Activated CD4-positive, CD25-positive, alpha-beta regulatory T cell treated with anti-CD3 and anti-CD28 coated beads, Interleukin-2, amount 50 U/mL, for 24 hours (primary cell): Measurements from ENCODE around the gene TPX2.
"Not testable (repeated sequence)": the region's sequence is repeated elsewhere in the genome, so short reads cannot be mapped to it uniquely, and the experiment has no call there.

Experiments
- ATAC-seq, 2 donors: fragments of 150-1000 bp; cut with Tn5 transposase; one replicate each; pipeline ENCODE4 v1.10.0; 2021; ENCODE audit warnings: mild to moderate bottlenecking in 1 of 2, moderate library complexity in 1 of 2

Gene TPX2

DNA sequence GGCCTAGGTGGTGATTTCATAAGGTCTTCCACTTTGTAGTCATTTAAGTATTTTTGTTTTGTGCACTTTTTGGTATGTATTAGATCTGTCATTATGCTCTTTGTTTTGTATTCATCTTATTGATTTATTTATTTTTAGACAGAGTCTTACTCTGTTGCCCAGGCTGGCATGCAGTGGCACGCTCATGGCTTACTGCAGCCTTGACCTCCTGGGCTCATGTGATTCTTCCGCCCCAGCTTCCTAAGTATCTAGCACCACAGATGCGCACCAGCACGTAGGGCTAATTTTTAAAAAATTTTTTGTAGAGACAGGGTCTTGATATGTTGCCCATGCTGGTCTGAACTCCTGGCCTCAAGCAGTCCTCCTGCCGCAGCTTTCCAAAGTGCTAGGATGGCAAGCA is 30.6 kb downstream of the TPX2 start:
- no peak for ATAC-seq

DNA sequence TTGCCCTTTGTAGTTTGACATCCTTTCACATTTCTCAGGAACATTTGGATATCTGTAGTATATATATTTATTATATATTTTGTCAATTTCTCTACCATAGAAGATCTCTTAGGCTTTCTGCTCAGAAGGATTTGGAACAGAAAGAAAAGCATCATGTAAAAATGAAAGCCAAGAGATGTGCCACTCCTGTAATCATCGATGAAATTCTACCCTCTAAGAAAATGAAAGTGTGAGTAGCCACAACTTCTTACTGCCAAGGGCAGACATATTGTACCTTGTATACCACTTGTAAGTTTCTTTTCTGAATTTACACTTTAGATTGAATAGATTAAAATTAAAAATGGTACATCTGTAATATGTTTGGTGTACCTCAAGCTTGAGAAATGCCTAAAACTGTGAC is 31.2 kb downstream of the TPX2 start:
- ATAC-seq: peak in 1 of 2 donors; percentile 63

DNA sequence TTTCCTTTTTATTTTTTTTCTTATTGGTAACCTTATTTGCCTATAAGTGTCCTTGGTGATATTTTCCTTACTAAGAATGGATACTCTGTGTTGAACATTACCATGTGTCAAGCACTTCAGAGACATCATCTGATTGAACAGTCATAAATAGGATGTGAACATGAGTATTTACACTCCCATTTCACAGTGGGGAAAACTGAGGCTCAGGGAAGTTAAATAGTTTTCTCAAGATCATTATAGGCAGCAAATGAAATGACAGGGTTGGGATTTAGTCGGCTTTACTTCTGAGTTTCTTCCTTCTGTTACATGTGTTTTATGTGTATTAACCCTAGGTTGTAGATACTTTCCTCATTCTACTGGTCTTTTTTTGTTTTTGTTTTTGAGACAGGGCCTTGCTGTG is 35.3 kb downstream of the TPX2 start:
- no peak for ATAC-seq

DNA sequence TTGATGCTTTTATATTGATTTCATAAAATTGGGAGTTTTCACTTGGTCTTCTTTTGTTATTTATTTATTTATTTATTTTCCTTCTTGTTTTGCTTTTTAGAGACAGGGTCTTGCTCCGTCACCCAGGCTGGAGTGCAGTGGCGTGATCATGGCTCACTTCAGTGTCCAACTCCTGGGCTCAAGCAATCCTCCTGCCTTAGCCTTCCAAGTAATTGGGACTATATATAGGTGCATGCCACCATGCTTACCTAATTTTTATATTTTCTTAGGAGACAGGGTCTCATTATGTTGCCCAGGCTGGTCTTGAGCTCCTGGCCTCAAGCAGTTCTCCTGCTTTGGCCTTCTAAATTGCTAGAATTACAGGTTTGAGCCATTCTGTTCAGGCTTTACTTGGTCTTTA is 41.7 kb downstream of the TPX2 start:
- no peak for ATAC-seq

DNA sequence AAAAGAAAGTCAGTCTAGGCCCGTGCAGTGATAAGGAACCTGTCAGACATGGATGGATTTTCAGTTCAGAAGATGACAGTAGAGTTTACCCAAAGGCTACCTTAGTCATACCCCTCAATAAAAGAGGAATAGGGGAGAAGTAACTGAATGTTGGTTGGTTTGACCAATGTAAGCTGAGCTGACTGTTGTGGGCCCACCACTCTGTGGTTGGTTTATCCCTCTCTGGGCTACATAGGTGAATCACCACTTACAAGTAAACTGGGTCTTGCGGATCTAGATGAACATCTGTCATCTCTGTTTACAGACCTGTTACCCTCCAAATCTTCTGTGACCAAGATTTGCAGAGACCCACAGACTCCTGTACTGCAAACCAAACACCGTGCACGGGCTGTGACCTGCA is 42.9 kb downstream of the TPX2 start:
- no peak for ATAC-seq

DNA sequence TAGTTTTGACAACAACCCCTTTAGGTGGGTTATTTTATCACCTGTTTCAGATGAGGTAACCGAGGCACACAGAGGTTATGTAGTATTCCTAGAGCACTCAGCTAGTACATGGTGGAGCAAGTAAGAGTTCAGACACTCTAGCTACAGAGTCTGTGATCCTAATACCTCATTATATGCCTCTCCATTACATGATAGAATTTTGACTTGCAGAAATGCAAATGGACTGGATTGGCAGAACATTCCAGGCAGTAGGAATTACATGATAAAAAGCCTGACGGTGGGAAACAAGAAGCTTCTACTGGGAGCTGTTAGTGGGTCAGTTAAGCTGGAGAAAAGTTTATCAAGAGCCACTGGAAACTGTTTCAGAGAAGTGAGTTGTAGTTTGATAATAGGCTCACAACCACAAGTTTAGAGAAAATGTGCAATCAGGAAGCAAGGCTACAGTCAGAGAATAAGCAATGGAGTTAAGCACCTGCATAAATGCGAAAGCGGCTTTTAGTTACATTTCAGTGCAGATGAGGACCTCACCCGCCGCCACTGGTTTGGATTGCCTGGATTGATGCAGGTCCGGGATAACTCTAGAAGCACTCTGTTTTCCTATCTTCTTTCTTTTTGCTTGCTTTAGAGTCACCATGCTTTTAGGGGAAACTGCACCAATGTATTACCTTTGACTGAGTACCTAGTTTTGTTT is 45.4 kb downstream of the TPX2 start:
- ATAC-seq: no peak

DNA sequence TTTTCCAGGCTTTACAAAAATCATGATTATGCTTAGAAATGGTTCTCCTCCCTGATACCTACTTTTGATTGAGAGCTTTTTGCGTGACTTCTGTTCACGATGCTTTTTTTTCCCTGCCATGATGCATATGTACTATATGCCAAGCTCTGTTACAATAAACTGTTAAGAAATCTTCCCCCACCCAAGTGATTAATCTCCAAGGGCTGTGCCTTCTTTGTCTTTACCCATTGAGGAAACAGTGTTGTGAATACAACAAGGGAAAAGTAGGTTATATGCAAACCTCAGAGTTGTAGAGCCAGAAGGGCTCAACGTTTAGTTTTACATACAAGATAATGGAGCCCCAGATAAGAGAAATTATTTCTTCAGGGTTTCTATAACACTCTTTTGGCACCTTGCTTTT is 46.0 kb downstream of the TPX2 start:
- ATAC-seq: no peak

DNA sequence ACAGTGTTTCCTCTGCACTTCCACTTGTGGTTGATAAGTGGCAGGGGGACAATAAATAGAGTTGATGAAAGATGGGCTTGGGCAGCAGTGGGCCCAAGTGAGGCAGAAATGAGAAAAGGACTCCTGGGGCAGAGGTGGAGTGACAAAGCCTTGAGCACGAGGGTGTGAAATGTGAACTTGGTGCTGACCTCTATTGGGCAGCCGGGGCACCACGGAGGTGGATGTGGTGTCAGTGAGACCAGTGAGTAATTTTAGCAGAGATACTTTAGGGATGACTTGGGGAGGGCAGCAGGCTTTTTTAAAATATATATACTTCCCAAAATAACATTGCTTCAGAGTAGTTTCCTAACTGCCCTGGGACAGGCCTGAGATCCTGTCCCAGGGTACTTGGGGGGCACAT is 49.5 kb downstream of the TPX2 start:
- ATAC-seq: no peak

DNA sequence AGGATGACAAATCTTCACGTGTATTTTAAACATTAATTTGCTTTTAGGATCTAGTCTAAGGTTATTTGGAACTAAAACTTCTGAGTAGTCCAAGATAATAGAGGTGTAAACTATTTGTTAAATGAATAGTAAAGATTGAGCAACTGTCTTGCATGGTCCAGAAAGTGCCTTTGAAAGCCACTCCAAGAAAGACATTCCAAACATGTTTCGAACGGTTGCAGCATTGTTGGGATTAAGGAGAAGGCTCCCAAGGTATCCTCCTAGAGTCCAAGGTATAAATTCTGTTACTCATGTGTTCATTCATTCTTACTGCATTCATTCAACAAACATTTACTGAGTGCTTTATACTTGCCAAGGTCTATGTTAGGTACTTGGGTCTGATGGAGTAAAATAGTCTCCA is 51.3 kb downstream of the TPX2 start:
- no peak for ATAC-seq

DNA sequence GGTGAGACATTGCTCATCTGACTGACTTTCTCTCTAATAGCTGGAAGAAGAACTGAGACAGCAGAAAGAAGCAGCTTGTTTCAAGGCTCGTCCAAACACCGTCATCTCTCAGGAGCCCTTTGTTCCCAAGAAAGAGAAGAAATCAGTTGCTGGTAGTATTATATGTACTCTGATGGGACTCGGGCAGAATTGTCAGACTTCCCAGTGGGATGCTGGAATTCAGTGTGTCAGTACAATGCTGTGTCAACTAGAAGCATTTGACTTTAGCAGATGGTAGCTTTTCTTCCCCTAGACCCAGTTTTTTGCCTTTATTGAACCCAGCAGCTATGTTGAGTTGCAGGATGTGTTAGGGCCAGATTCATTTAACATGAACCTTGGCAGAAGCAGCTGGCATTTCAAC is 58.3 kb downstream of the TPX2 start:
- ATAC-seq: no peak

DNA sequence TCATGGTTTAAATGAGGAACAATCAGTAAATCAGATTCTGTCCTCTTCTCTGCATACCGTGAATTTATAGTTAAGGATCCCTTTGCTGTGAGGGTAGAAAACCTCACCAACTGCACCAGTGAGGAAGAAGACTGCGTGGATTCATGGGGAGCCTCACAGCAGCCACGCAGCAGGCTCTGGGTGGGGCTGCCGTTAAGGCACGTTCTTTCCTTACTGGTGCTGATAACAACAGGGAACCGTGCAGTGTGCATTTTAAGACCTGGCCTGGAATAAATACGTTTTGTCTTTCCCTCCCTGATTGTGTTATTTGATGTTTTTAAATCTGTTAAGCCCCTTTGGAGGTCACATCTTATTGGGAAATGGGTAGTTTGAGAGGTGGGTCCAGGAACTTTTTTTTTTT is 62.4 kb downstream of the TPX2 start:
- ATAC-seq: no peak

DNA sequence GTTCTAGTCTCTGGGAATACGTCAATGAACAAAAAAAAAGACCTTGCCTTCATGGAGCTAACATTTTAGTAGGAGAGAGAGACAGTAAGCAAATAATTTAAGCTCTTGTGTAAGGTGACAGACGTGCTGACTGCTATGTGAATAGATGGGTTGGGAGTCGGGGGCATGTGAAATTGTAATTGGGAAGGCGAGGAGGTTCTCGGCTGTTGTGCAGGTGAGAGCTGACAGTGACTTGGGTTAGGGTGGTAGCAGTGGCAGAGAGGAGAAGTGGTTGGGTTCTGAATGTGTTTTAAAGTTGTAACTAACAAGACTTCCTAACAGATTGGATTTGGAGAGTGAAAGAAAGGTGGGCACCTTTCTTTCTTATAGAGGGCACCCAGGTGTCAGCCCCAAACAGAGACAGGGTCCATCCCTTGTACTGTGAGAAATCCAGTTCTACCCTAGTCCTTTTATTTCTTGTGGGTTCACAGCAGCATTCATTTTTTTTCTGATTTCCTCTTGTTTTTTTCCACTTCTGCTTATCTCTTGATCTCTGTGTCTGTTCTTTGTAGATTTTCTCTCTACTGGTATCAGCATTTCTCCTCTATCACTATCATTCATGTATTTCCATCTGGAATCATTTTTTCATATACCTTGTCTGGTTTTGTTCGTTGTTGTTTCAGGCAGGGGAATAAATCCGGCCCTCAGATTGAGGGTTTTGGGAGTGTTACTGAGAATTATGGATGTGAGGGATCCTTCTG is 64.6 kb downstream of the TPX2 start:
- no peak for ATAC-seq

DNA sequence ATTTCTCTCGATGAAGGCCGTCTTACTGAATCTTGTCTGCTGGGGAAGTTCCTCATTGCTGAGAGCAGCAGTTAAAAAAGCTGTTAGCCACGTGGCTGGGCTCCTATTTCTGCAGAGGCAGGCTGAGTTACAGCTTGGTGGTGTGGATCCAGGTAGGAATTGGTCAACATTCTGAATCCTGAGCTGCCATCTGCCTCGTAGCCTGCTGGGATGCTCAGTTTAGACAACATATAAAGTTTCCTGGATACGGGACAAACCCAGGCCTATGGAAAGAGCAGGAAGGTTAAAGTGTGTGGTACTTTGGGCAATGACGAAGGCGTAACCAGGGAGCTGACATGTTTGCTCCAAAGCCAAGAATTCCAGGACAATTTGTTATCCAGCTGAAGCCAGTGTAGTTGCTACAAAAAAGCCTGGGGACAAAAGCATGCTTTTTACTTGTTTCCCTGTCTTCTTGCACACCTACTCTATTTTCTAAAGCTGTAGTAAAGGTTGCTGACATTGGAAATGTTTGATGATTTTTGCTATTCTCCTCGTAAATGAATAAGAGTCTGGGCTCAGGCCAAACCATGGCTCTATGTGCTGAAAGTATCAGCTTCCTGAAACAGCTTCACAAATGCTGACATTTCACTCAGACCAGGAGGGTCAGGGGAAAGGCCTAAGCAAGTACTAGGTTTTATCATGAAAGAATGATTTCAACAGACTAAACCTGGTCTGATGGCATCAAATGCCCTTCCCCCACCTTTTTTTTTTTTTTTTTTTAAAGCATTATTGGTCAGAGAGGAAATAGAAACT is 67.7 kb downstream of the TPX2 start:
- no peak for ATAC-seq

DNA sequence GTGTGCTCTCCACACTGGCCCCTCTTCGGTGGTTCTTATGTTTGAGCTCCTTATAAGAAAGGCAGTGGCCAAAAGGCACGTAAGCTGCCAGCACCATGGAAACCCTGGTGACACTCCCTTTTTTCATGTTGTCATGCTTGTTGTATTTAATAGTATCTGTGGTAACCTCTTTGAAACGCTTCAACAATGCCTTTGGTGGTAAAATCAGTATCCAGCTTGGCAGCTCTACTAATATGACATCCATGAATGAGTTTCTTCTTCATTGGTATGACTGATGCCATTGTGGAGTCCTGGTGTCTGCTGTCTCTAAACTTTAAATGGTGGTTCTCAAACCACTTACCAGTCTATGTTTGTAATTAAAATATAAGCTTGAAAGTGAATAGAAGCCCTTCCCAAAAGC is 69.4 kb downstream of the TPX2 start:
- ATAC-seq: no peak

DNA sequence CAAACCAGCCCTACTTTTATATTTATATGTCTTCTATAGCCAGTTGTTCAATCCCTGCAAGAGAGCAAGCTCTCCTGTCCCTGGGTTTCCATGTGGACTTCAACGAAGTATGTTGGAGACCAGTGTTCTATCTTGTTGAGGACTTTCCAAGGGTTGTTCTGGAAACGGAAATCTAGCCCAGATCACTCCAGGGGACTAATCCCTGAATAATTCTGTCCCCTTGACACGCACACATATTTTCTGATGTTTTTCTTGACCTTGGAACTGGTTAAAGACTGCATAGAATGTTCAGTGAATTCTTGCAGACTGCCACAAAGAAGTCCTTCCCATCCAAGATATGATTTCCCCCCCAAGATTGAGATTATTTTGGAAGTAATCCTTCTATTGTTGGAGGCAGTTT is 70.6 kb downstream of the TPX2 start:
- ATAC-seq: no peak

DNA sequence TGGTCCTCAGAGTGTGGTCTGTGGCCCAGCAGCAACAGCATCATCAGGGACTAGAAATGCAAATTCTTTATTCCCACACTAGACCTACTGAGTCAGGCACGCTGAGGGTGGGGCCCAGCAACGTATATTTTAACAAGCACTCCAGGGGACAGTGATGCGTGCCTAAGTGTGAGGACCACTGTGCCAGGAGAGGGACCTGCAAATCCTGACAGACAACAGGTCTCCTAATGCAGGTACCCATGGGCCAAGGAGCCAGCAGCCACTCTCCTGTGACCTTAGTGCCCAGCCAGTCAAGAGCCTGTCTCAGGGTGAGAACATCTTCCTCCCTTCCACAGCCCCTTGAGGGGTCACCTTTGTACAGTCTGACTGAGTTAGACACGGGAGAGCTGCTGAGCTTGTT is 72.1 kb downstream of the TPX2 start:
- ATAC-seq: no peak

DNA sequence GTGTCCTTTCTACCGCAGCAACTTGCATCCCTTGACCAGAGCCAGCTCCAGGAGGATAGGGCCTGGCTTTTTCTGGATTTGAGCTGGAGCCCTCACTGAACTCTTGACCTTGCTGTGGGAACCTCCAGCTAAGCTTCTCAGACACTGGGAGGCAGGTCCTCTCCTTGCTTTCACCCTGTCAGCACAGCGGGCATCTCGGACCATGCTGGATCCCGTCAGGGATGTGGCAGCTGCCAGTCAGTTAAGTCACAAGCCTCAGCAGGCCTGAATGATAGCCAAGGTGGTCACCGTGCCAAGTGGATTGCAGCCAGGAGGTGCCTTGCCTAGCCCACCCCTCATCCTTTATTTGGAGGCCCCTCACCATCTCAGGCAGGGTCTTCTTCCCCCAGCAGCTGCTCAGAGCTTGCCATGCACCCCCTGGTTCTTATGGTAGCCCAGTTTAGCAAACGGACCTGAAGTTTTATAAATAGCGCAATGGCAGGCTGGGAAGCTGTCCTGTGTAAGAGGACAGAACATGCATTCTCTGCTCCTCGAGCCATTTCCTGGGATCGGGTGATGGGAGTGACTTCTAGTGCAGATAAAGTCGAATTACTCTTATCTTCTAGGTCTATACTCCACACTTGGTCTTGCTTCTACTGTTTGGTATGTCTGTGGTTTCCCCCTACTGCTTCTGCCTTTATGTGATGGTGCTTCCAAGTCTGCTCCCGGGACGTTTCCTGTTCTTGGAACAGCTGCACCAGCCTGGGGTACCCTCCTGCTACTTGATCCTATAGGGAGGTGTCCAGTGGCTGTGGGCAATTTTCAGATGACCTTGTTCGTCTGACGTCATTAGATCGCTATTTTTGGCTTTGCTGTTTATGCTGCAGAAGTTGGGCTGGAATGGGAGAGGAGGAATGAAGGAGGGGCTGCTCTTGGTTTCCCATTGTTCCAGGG is 73.0 kb downstream of the TPX2 start:
- no peak for ATAC-seq

DNA sequence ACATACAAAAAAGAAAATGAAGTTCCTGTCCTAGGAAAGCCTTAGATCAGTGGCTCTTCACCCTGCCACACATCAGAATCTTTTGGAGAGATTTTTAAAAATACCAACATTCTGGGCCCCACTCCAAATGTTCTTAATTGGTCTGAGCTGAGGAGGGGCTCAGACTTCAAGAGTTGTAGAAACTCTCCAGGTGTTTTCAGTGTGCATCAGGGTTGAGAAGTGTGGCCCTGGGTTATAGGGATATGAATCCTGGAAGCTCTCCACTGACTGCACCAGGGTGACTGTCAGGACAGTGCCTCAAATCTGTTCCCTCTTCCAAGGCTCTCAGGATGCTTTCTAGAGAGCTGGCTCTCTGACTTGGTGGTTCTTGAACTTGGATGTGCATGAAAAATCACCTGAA is 74.5 kb downstream of the TPX2 start:
- no peak for ATAC-seq

DNA sequence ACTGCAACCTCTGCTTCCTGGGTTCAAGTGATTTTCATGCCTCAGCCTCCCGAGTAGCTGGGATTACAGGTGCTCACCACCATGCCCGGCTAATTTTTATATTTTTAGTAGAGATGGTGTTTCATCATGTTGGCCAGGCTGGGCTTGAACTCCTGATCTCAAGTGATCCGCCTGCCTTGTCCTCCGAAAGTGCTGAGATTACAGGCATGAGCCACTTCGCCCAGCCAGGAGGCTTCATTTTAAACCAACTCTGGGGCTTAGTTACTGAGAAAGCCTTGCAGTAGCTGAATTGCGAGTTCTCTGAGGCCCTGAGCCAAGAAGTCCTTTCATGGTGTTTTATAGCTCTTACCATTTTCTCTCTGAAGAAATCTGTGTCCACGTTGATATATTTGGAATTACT is 75.1 kb downstream of the TPX2 start:
- not testable (repeated sequence) for ATAC-seq

DNA sequence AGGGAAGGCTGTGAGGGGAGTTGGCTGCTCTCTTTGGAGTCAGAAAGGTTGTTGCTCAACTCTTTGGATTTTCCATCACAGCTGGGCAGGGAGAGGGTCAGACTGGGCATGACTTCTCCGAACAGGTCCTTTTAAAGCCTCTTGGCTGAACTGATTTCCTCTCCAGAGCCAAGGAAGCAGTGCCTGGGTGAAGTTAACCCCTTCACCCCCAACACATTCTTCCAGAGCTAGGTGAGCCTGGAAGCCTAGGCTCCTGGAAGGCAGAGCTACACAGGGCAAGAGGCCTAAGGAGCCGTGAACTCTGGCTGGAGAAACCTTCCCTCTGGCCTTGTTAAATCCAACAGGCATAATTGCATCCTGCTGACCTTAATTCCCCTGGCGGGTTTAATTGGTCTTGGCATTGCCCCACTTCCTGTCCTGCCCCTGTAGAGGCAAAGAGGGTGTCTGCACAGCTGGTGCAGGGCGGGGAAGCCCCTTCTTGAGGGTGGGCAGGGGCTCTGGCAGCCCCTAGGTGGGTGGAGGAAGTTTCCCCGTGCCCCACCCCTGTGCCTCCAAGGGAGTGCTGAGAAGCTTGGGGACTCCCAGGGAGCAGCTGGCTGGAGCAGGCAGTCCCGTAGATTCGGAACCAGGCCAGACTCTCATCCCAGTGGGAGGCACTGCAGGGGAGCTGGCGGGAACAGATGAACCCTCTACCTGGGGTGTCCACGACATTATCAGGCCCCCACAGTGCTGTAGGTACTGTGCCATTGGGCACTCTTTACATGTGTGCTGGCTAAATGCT is 76.5 kb downstream of the TPX2 start:
- no peak for ATAC-seq

DNA sequence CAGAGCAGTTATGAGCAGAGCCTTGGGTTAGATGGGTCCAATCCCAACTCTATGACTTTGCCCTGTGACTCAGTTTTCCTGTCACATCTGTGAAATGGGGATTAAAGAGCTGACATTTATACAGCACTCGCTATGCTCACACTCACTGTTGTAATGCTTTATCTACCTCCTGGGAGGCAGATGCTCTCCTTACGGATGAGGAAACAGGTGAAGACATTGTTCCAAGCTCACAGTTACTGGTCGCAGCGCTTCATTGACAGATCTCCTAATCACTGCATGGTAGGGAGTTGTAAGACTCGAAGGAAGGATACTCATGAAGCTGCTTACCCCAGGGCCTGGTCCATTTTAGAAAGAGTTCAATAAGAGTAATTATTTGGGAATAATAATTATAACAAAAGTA is 77.1 kb downstream of the TPX2 start:
- ATAC-seq: no peak

DNA sequence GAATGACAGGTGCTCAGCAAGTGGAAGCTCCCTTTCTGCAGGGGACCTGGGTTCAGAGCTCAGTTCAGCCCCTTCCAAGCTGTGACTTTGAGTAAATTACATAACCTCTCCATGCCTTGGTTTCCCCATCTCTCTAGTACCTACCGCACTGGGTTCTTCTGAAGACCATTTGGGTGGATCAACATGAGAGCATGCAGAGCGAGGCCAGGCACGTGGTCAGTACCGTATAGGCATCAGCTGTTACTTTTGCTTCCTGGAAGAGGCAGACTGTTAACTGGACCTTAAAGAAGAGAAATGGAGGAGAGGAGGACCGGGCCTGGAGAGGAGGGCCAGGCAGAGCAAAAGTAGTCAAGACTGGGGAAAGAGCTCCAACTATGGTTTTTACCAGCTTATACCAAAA is 78.4 kb downstream of the TPX2 start:
- no peak for ATAC-seq
